GM18499 (cell line): ENCODE data around the gene RPS15.
A peak's percentile ranks its signal among the peaks of the same experiment; 100 is the strongest.

Experiments used
- ATAC-seq: cut with Tn5 transposase; IDR thresholded peaks from one replicate; pipeline ENCODE4 v1.9.1; 2021; ENCODE audit warnings: moderate number of reproducible peaks; ENCODE audit not compliant: insufficient read depth, unreplicated experiment

Gene RPS15

DNA sequence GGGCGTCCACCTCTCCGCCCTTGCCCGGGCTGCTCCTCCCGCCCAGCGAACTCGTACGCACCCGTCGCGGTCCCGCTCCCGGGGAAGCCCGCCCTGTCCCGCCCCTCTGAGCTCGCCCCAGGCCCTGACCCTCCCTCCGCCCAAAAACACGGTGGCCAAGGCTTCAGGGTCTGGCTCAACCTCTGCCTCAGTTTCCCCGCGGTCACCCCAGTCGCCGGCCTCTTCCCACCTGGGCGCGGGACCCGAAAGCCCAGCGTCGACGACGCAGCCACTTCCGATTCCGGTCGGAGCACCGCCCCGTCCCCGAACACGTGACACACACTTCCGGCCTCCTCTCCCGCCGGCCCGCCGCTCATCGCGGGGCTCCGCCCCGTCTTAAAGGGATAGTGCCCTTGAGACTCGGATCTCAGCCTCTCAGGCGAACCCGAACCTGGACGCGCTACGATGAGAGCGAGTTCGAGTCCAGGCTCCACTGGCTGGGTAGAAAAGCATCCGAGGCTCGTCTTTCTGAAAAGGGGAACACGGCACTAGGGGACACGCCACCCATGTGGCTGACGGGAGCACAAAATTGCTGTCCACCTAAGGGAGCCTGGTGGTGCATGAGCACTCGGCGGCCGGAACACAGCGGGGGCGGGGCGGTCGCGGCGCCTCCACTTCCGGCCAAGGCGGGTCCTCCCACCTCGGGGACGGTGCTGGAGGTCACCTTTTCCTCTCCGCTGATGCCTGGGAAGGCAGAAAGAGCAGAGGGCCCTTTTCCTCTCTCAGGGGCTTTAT, 40.9 kb downstream of the RPS15 start, which contains the start of gene C19orf25:
Gene C19orf25, minus strand, starts transcription at position 282 of the 774 bp plus-strand sequence. CDS start 312 bp downstream, outside the sequence.
- peak; percentile 71 for ATAC-seq

DNA sequence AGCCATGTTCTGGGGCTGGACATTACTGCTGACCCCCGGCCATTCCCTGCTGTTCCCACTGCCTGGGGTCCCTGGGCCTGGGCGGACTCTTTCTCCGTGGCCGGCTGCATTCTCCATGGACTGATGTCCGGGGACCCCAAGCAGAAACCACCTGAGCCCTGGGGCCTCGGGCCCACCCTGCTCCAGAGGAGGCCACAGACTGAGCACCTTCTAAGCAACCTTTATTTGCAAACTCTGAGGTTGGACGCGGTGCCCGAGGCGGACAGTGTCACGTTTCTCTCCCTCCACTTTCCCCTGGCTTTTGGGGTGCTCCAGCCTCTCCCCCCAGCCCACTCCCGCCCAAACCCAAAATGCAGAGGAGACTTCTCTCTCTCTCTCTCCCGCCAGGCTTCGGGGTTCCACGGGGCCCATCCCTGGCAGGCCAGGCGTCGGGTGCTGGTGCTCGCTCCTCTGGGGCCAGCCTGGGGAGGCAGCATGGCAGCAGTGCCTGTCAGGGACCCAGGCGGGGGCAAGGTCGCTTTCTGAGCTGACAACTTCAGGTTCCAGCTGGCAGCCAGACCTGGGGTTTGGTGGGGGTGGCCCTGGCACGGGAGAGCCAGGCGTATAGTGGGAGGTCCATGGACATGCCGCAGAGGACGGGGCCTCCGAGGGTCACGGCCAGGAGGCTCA, 43.2 kb downstream of the RPS15 start:
- no peak for ATAC-seq

DNA sequence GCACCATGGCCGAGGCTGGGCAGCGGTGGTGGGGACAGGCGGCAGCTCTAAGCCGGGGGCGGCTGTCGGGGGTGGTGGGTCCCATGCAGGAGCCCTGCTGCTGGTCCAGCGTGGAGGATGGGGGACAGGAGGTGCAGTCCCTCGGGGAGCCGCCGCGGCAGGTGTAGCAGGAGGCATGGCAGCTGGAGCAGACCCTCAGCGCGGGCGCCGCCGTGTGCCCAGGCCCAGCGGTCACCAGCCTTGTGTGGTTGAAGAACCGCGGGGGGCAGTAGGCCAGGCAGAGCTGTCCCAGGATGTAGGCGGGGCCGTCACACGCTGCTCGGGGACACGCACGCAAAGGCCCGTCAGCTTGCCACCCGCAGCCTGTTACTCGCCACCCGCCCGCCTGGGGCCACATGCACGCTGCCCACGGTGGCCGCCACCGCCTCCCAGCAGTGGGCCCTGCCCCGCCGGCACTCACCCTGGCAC, 43.7 kb downstream of the RPS15 start:
- no peak for ATAC-seq

DNA sequence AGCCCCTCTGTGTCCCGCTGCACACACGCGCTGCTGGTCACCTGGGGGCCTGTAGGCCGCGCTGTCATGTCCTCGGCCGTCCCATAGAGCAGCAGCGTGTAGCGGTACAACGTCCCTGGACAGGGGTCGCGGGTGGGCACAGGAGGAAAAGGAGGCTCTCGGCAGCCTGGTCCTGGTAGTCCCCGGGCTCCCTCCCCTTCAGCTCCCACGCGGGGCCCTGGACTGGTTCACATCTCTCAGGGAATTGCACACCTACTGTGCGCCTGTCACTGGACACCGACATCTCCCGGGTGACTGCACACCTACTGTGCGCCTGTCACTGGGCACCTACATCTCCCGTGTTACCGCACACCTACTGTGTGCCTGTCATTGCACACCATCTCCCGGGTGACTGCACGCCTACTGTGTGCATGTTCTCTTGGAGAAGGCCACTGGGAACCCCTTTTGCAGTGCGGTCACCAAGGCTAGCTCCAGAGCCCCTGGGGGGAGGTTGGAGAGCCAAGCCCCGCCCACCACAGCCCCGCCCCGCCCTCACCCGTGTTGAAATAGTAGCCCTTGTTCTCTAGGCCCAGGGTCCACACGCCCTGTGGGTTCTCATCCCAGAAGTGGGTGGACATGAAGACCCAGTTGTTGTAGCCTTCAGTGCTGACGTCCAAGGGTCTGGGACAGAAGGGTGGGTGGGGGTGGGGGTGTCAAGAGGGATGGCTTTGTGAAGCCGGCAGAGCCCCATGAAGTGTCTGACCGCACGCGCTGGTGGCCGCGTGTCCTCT, 44.4 kb downstream of the RPS15 start:
- no peak for ATAC-seq

DNA sequence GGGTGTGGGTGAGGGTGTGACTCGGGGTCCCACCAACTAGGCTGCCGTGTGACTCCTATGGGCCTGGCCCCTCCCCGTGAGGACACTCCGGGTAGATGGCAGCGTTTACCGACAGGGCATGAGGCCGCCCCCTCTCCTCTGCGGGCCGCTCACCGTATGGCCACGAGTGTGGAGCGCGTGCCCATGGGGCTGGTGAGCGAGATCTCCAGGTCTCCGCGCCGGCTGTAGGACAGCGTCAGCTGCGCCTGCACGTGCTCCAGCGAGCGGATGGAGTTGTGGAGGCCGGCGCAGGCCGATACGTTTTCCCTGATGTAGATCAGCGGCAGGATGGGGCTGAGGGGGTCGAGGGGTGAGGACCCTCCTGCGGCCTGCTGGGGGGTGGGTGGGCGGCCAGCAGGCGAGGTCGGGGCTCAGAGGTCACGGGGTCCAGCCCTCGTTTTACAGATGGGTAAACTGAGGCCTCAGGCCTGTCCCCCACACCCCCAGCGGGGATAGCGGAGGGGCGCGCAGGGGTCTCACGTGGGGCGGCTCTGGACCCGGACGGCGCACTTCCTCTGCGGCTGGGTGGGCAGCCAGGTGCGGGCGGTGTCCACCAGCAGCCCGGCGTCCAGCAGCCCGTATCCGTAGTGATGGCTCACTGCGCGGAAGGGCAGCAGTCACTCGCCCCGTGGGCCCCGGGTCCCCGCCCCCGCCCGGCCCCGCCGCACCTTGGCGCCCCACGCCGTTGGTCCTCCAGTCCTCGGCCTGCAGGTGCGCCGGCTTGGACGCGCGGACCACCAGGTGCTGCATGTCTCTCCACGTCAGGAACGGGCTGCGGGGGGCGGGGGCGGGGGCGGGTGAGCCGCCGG, 45.2 kb downstream of the RPS15 start:
- ATAC-seq: no peak

DNA sequence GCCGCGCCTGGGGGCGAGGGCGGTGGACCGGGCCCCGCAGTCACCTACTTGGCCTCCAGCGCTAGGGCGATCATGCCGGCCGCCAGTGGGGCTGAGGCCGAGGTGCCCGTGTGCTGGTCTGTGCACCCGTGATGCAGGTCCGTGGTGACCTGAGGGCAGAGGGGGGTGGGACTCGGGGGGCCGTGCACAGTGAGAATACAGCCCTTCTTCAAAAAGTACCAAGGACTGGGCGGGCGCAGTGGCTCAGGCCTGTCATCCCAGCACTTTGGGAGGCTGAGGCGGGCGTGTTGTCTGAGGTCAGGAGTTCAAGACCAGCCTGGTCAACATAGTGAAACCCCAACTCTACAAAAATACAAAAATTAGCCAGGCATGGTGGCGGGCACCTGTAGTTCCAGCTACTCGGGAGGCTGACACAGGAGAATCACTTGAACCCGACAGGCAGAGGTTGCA, 45.8 kb downstream of the RPS15 start:
- ATAC-seq: no peak

DNA sequence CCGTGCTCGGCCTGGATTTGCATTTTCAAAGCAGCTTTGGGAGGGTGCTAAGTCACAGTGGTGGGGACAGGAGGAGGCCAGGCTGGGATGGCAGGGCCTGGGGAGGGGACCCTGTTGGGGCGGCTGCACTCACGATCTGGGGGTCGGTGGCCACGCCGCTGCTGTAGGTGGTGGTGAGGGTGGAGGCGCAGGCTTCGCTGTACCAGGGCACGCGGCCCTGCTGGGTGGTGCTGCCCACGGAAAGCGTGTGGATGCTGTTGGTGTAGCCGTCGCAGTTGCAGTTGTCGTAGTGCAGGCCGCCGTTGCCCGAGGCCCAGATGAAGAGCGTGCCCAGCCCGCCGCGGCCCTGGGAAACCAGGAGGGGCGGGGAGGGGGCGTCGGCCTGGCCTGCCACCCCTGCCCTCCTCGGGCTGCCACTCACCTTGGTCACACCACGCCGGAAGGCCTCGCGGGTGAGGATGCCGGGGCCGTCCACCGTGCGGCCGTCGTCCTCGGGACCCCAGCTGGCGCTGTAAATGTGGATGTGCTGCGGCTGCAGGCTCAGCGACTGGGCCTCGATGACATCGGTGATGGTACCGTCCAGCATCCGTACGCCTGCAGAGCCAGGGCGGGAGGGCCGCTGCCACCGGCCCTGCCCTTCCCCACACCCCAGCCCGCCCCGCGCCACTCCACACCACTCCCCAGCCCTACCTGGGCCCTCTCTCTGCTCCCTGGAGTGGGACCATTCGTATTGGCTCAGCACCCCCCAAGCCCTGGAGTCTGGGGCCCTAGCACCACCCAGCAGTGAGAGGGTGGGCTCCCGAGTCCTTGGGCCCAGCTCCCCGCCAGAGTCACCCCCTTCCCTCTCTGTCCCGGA, 48.8 kb downstream of the RPS15 start:
- ATAC-seq: no peak

DNA sequence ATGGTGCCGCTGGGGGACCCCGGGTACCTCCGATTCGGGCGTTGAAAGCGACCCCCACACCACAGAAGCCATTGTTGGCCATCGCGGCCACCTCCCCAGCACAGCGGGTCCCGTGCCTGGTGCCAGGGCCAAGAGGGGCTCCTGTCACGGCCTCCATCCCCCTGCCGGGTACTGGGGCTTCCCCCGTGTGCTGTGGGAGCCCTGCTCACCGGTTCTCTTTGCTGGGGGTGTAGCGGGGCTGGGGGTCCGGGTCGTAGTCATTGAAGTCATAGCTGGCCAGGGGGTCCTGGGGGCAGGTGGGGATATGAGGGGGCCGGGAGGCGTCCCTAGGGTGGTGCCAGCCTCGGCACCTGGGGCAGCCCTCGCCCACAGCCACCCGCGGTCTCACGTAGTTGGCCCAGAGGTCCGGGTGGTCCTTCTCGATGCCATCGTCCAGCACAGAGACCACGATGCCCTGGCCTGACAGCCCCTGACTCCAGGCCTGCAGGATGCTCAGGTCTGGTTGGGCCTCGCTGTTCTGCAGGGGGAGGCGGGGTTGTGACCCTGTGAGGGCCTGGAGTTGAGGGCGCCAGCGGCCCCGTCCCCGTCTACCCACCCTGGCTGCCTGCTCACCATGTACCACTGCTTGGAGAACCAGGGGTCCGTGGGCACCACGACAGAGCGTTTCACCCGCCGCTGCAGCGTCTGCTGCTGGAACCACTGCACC, 49.5 kb downstream of the RPS15 start:
- ATAC-seq: no peak

DNA sequence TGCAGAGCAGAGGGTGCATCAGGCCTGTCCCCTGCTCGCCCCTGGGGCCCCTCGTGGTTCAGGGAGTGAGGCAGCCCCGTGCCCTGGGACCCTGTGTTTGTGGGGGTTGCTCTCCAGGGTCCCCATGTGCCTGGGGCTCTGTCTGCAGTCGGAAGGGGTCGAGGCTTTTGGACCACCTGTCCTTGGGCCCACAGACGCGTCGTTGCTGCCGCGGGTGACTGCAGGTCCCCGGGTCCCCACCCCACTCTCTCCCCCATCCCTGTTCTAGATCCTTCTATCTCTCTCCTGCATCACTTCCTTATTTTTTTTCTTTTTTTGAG, 50.0 kb downstream of the RPS15 start:
- no peak for ATAC-seq

DNA sequence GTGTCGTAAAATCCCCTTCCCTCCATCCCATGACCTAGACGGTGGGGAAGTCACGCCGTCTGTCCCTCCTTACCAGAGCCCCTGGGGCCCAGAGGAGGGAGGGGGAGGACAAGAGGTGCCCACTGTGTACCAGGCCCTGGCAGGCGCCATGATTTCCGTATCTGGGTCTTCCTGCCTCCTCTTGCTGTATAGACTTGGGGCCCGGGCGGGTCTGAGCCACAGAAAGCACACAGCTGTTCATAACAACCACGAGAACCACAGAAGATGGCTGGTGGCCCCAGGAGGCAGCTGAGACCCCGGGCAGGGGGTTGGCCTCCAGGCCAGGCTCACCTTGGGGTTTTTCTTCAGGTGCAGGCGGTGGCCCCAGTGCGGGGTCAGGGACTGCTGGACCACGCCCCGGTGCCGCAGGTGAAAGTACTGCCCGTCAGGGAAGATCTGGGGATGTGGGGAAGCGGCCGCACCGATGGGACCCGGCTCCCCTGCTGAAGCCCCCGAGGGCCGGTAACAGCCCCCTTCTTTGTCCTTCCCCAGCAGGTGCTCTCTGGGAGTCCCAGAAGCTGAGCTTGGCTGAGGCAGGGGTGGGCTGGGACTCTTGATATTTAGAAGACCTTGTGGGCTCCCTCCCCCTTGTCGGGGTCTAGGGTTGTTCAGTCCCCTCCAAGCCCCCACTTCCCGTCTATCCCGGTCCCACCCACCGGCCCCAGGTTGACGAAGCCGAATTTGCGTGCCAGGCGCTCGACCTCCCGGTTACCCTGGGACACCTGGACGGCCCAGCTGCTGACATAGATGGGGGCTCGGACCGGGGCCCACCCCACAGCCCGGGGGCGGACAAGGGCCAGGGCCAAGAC, 51.5 kb downstream of the RPS15 start:
- ATAC-seq: no peak
